Liver (tissue), 3 donors: ENCODE data around the gene NT5M.

Experiments used
- CTCF ChIP-seq: fragments of 150-350 bp; IDR thresholded peaks from 2 replicates; pipeline ENCODE4 v1.5.1; 2017; ENCODE audit warnings: improper control_type of control experiment, low read depth, low read length; ENCODE audit not compliant: missing input control
- JUND ChIP-seq, 2 donors: IDR thresholded peaks; 2 replicates each; pipeline ENCODE4 v1.6.1; 2016; ENCODE audit warnings: antibody characterized with exemption in 2 of 2
- MAX ChIP-seq: IDR thresholded peaks from 2 replicates; pipeline ENCODE4 v1.6.1; 2016; ENCODE audit warnings: antibody characterized with exemption
- RAD21 ChIP-seq, 2 donors: IDR thresholded peaks; 2 replicates each; pipeline ENCODE4 v1.6.1; 2016; ENCODE audit warnings: antibody characterized with exemption in 2 of 2, mild to moderate bottlenecking in 2 of 2
- REST ChIP-seq: IDR thresholded peaks from 2 replicates; pipeline ENCODE4 v1.6.1; 2016; ENCODE audit warnings: antibody characterized with exemption, mild to moderate bottlenecking
- SP1 ChIP-seq: IDR thresholded peaks from 2 replicates; pipeline ENCODE4 v1.6.1; 2018; ENCODE audit warnings: antibody characterized with exemption, mild to moderate bottlenecking
- TAF1 ChIP-seq: conservative IDR thresholded peaks from 2 replicates; pipeline ENCODE4 v1.6.1; 2016; ENCODE audit warnings: antibody characterized with exemption, mild to moderate bottlenecking
- YY1 ChIP-seq: IDR thresholded peaks from 2 replicates; pipeline ENCODE4 v1.6.1; 2016; ENCODE audit warnings: antibody characterized with exemption, mild to moderate bottlenecking
- donor health status: healthy.
- donor health status: healthy.

- TF ChIP-seq REST: no peak
- TF ChIP-seq MAX: no peak
- no peak for TF ChIP-seq CTCF
- TF ChIP-seq TAF1: no peak
- no peak for TF ChIP-seq JUND (IDR thresholded peaks at IDR 0.05)
- no peak for TF ChIP-seq YY1
- TF ChIP-seq RAD21 (IDR thresholded peaks at IDR 0.05): no peak
- no peak for TF ChIP-seq SP1
These were observed 2.3 kb upstream of the NT5M start for GRCh38 chr17:17300624-17301568.
